RWPE1 (cell line): ENCODE results near the gene CERS4.

Experiments used
- CTCF ChIA-PET: fragments of 350-600 bp; sonication (Branson Sonifier 250); formaldehyde crosslinking; extraction: SDS; loops from one replicate; lab custom pipeline; 2021; lab: Yijun Ruan, JAX
- POLR2A ChIA-PET: fragments of 400-600 bp; formaldehyde crosslinking; extraction: SDS; loops from one replicate; lab custom pipeline; 2020; ENCODE audit warnings: antibody characterized with exemption; ENCODE audit not compliant: low non-redundant PET; lab: Yijun Ruan, JAX
- DNase-seq: peaks from one replicate; pipeline ENCODE4 v3.0.0; 2012; ENCODE audit warnings: low spot score
- H3K27ac ChIP-seq: fragments of 450-650 bp; 2 replicates; pipeline ENCODE4 v1.5.1; 2017
- CTCF ChIP-seq: fragments of 450-650 bp; conservative IDR thresholded peaks from 2 replicates; pipeline ENCODE4 v1.5.1; 2017; ENCODE audit warnings: low read depth, mild to moderate bottlenecking

CERS4 gene

GRCh38 chr19:8231073-8231604 lies 22.0 kb downstream of the CERS4 start:
- no peak for TF ChIP-seq CTCF
- CTCF ChIA-PET: interaction anchor here (0.6 kb wide), 1 partner anchor 74 kb away, joined by 4 read pairs; no protein-coding TSS in a partner anchor
- POLR2A ChIA-PET: no interaction called here
- no peak for DNase-seq
- no peak overlapping the region for H3K27ac ChIP-seq

- CTCF ChIA-PET: interaction anchor here (0.6 kb wide), 1 partner anchor 172 kb away, joined by 3 read pairs; no protein-coding TSS in a partner anchor
- no peak for TF ChIP-seq CTCF
- DNase-seq: no peak
- POLR2A ChIA-PET: no interaction called here
- peak overlapping the region; percentile 26; the same call in 1 of the 2 replicates for H3K27ac ChIP-seq
Measured at GRCh38 chr19:8233370-8233769, 24.2 kb downstream of the CERS4 start.

GRCh38 chr19:8237026-8237425 lies 27.9 kb downstream of the CERS4 start:
- ChIA-PET CTCF (no interaction called here), POLR2A (no interaction called here)
- peak overlapping the region; percentile 92 for H3K27ac ChIP-seq
- TF ChIP-seq CTCF: no peak
- no peak for DNase-seq

GRCh38 chr19:8238251-8238650 lies 29.1 kb downstream of the CERS4 start:
- H3K27ac ChIP-seq: peak overlapping the region; percentile 92
- CTCF ChIA-PET: interaction anchor here (0.5 kb wide), 1 partner anchor 50 kb away, joined by 3 read pairs; no protein-coding TSS in a partner anchor
- peak; percentile 57 for DNase-seq
- no peak for TF ChIP-seq CTCF
- POLR2A ChIA-PET: no interaction called here

GRCh38 chr19:8239528-8240273 lies 30.5 kb downstream of the CERS4 start:
- CTCF ChIA-PET: interaction anchor here (0.6 to 1.8 kb wide), 2 partner anchors 23 to 81 kb away, joined by 3 to 8 read pairs; no protein-coding TSS in a partner anchor
- no peak for DNase-seq
- POLR2A ChIA-PET: interaction anchor here (0.6 kb wide), 1 partner anchor 15 kb away, joined by 3 read pairs; no protein-coding TSS in a partner anchor
- H3K27ac ChIP-seq: peak overlapping the region; percentile 92
- no peak for TF ChIP-seq CTCF
